IMR-90 (cell line): ENCODE measurements around the gene STAT6. TPM values are rescaled to one million over a fixed set of nuclear protein-coding genes. Genes with fewer than 3 reads are reported as not detected.

ENCODE experiments used
- ATAC-seq: fragments of 200-7000 bp; cut with Tn5 transposase; 2 replicates; pipeline ENCODE4 v1.9.1; 2020; ENCODE audit warnings: low read depth, mild to moderate bottlenecking, moderate library complexity
- BruUV-seq: library from RNA; stranded (reverse); fragments of 400-500 nt; replicated peaks from 2 replicates; lab custom pipeline; 2021; lab: Mats Ljungman, UMichigan
- CTCF ChIA-PET: fragments of 300-600 bp; formaldehyde crosslinking; extraction: SDS; loops from one replicate; lab custom pipeline; 2021; ENCODE audit warnings: antibody characterized with exemption; lab: Yijun Ruan, JAX
- POLR2A ChIA-PET: fragments of 300-600 bp; sonication (Branson Sonifier 250); formaldehyde crosslinking; loops from one replicate; lab custom pipeline; 2022; ENCODE audit warnings: antibody characterized with exemption; ENCODE audit not compliant: unreplicated experiment; lab: Charles Lee
- DNase-seq: peaks from one replicate; pipeline ENCODE4 v3.0.0; 2013
- H2AFZ ChIP-seq: replicated peaks from 2 replicates; pipeline ENCODE3; 2013; ENCODE audit warnings: low read length, mild to moderate bottlenecking; ENCODE audit not compliant: poor library complexity
- H2AK5ac ChIP-seq: 2 replicates; pipeline ENCODE4 v1.6.1; 2013; ENCODE audit warnings: low read depth, low read length, inconsistent platforms
- H2AK9ac ChIP-seq: replicated peaks from 2 replicates; pipeline ENCODE3; 2013; ENCODE audit warnings: mild to moderate bottlenecking, low read depth, low read length, moderate library complexity; ENCODE audit not compliant: poor library complexity
- H2BK120ac ChIP-seq: 2 replicates; pipeline ENCODE4 v1.6.1; 2013; ENCODE audit warnings: low read depth, low read length, inconsistent platforms
- H2BK15ac ChIP-seq: 3 replicates; pipeline ENCODE4 v1.6.1; 2013; ENCODE audit warnings: low read depth, low read length, inconsistent platforms
- H2BK20ac ChIP-seq: 2 replicates; pipeline ENCODE4 v1.6.1; 2013; ENCODE audit warnings: low read depth, mild to moderate bottlenecking, inconsistent platforms, low read length, moderate library complexity
- H2BK5ac ChIP-seq: 2 replicates; pipeline ENCODE4 v1.6.1; 2013; ENCODE audit warnings: mild to moderate bottlenecking, low read depth, low read length, inconsistent platforms; ENCODE audit not compliant: poor library complexity, severe bottlenecking
- H3K14ac ChIP-seq: replicated peaks from 2 replicates; pipeline ENCODE4 v1.6.1; 2013; ENCODE audit warnings: low read depth, low read length, inconsistent platforms
- H3K18ac ChIP-seq: 2 replicates; pipeline ENCODE4 v1.6.1; 2013; ENCODE audit warnings: low read depth, low read length, control low read depth
- H3K23ac ChIP-seq: 2 replicates; pipeline ENCODE4 v1.6.1; 2013; ENCODE audit warnings: low read depth, low read length, inconsistent platforms
- H3K27ac ChIP-seq: 2 replicates; pipeline ENCODE4 v1.5.1; 2013; ENCODE audit warnings: mild to moderate bottlenecking, control low read depth, low read length; ENCODE audit not compliant: insufficient read depth
- H3K27me3 ChIP-seq: 2 replicates; pipeline ENCODE4 v1.6.1; 2013; ENCODE audit warnings: low read length; ENCODE audit not compliant: control insufficient read depth, insufficient read depth
- H3K36me3 ChIP-seq: 2 replicates; pipeline ENCODE4 v1.6.1; 2013; ENCODE audit warnings: low read length, mixed read lengths; ENCODE audit not compliant: control insufficient read depth, insufficient read depth
- H3K4ac ChIP-seq: 2 replicates; pipeline ENCODE4 v1.6.1; 2013; ENCODE audit warnings: low read depth, low read length, inconsistent platforms
- H3K4me1 ChIP-seq: 2 replicates; pipeline ENCODE4 v1.6.1; 2013; ENCODE audit warnings: low read length, mixed read lengths; ENCODE audit not compliant: control insufficient read depth, insufficient read depth
- H3K4me2 ChIP-seq: 2 replicates; pipeline ENCODE4 v1.6.1; 2013; ENCODE audit warnings: low read depth, mild to moderate bottlenecking, control low read depth, low read length, moderate library complexity
- H3K4me3 ChIP-seq: 2 replicates; pipeline ENCODE4 v1.5.1; 2013; ENCODE audit warnings: low read depth, mild to moderate bottlenecking, control low read depth, low read length, moderate library complexity; ENCODE audit not compliant: insufficient read depth
- H3K56ac ChIP-seq: 2 replicates; pipeline ENCODE4 v1.6.1; 2013; ENCODE audit warnings: low read length, inconsistent platforms; ENCODE audit not compliant: insufficient read depth; ENCODE audit errors: extremely low read depth
- H3K79me1 ChIP-seq, 2 experiments: 2 replicates each; pipeline ENCODE4 v1.6.1; 2013; ENCODE audit warnings: low read length in 2 of 2, inconsistent platforms in 1 of 2, low read depth in 1 of 2
- H3K9ac ChIP-seq: 2 replicates; pipeline ENCODE4 v1.6.1; 2013; ENCODE audit warnings: low read depth, low read length, control low read depth
- H3K9me1 ChIP-seq: 2 replicates; pipeline ENCODE4 v1.6.1; 2013; ENCODE audit warnings: low read length, inconsistent platforms; ENCODE audit not compliant: insufficient read depth
- H3K9me3 ChIP-seq: 2 replicates; pipeline ENCODE4 v1.6.1; 2013; ENCODE audit warnings: low read length; ENCODE audit not compliant: control insufficient read depth, insufficient read depth
- H4K20me1 ChIP-seq: 2 replicates; pipeline ENCODE4 v1.6.1; 2013; ENCODE audit warnings: low read length, inconsistent platforms; ENCODE audit not compliant: insufficient read depth
- H4K5ac ChIP-seq: 2 replicates; pipeline ENCODE4 v1.6.1; 2013; ENCODE audit warnings: mild to moderate bottlenecking, low read depth, low read length, control low read depth
- H4K8ac ChIP-seq, 2 experiments: 2 replicates each; pipeline ENCODE4 v1.6.1; 2013; ENCODE audit warnings: low read depth in 2 of 2, low read length in 2 of 2, control low read depth in 1 of 2, inconsistent platforms in 1 of 2
- H4K91ac ChIP-seq: 2 replicates; pipeline ENCODE4 v1.6.1; 2013; ENCODE audit warnings: low read depth, low read length, inconsistent platforms; ENCODE audit not compliant: insufficient read depth
- CEBPB ChIP-seq: IDR thresholded peaks from 2 replicates; pipeline ENCODE4 v1.6.1; 2012; ENCODE audit warnings: low read depth, low read length, improper control_type of control experiment
- RCOR1 ChIP-seq: IDR thresholded peaks from 2 replicates; pipeline ENCODE4 v1.6.1; 2012; ENCODE audit warnings: mild to moderate bottlenecking, low read length, improper control_type of control experiment; ENCODE audit not compliant: insufficient replicate concordance
- RFX5 ChIP-seq: IDR thresholded peaks from 2 replicates; pipeline ENCODE4 v1.8.0; 2012; ENCODE audit warnings: low read depth, mild to moderate bottlenecking, low read length, moderate library complexity
- dilution Hi-C: fragments of 300-500 bp; cut with HindIII; formaldehyde crosslinking; loops from one replicate; pipeline ENCODE4 v1.14.3; 2018; ENCODE audit warnings: low sequenced_read_pairs; ENCODE audit not compliant: unreplicated experiment
- in situ Hi-C: fragments of 300-500 bp; cut with MboI; formaldehyde crosslinking; loops from 3 replicates; pipeline ENCODE4 v1.14.3; 2019; ENCODE audit warnings: low sequenced_read_pairs, inconsistent platforms, mixed read lengths
- intact Hi-C: fragments of 100-400 bp; cut with micrococcal nuclease; formaldehyde crosslinking; loops from 2 replicates; pipeline ENCODE4 v1.10.0; 2022
- polyA plus RNA-seq, 3 experiments: library from polyadenylated mRNA; depleted of rRNA; stranded (reverse); fragments of >200 nt; gene quantifications; 2 replicates each; pipeline ENCODE4 v1.2.3, GENCODE V29; 2012; ENCODE audit warnings: low replicate concordance in 1 of 3
- total RNA-seq: library from RNA; depleted of rRNA; stranded (reverse); fragments of >200 nt; gene quantifications from 2 replicates; pipeline ENCODE4 v1.2.3, GENCODE V29; 2012

Gene STAT6
- total and polyA plus RNA-seq, 2 of the 4 experiments (the other 2 are of a cell fraction) = 43.4 to 96.9 TPM

DNA sequence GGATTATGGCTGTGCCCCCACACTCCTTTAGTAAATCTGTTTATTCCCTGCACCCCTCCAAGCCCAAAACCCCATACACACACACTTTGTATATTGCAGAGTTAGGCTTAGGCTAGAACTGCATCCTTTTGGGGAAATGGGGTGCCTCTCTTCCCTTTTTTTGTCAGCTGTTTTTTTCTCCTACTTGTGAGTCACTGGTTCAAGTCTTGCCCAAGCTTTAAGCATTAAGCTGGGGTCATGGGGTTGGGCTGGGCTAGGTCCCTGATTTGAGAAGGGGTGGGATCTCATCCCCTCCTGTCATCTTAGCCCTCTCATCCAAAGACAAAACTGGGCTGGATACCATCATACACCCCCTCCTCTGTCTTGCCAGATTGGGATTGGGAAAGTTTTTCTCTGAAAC, 18.7 kb upstream of the STAT6 start:
- H2BK5ac ChIP-seq = peak overlapping the region; percentile 97

More for the DNA sequence above, 18.7 kb upstream of the STAT6 start:
- ATAC-seq = no peak
- Histone ChIP-seq H3K14ac (peak overlapping the region; percentile 98), H3K18ac (peak overlapping the region; percentile 71), H3K9me1 (peaks cover 18% of the 10 kb centered on the region), H4K8ac (peak overlapping the region in 1 of 2 experiments; percentile 80; a peak in 3 of 4 replicates), H3K27ac (peak overlapping the region; percentile 100), H3K79me1 (peaks cover 19 to 53% of the 10 kb centered on the region in 2 experiments; a peak in 3 of 4 replicates), H3K27me3 (no peaks in the 10 kb centered on the region), H2AK9ac (peak overlapping the region; percentile 98), H3K9ac (peak overlapping the region; percentile 99), H3K4me3 (peak overlapping the region; percentile 90), H2BK20ac (no peak overlapping the region), H3K4ac (peak overlapping the region; percentile 97), H3K9me3 (no peaks in the 10 kb centered on the region), H2BK120ac (peak overlapping the region; percentile 62; the same call in 1 of the 2 replicates), H2BK15ac (peak overlapping the region; percentile 12; the same call in 1 of the 3 replicates), H2AK5ac (peak overlapping the region; percentile 71), H4K91ac (peak overlapping the region; percentile 54), H2AFZ (peak overlapping the region; percentile 69), H3K56ac (peak overlapping the region; percentile 86), H4K20me1 (peaks cover 50% of the 10 kb centered on the region), H3K4me1 (peaks cover 28% of the 10 kb centered on the region), H3K36me3 (peaks cover 16% of the 10 kb centered on the region; the same call in 1 of the 2 replicates), H3K23ac (peak overlapping the region; percentile 71), H3K4me2 (peak overlapping the region; percentile 96), H4K5ac (peak overlapping the region; percentile 65)
- in situ Hi-C loops (no loop called here), intact Hi-C loops (loop anchor here (2.0 kb wide), 1 partner anchor 19 kb away; no protein-coding TSS in a partner anchor), dilution Hi-C loops (no loop called here)
- no TSS peak for BruUV-seq
- no peak for DNase-seq
- CTCF ChIA-PET = no interaction called here
- POLR2A ChIA-PET = interaction anchor here (0.6 kb wide), 1 partner anchor 19 kb away, joined by 4 read pairs; no protein-coding TSS in a partner anchor
- TF ChIP-seq RCOR1 (no peak), RFX5 (no peak), CEBPB (peak; percentile 82)
